A549 (cell line): ENCODE results near the gene CFAP43.

ENCODE experiments used
- EP300 ChIP-seq, 2 experiments: fragments of >200 bp; sonication (Bioruptor Twin); formaldehyde crosslinking; IDR thresholded peaks; 2 replicates in 1 of 2; 3 replicates in 1 of 2; pipeline ENCODE4 v1.6.1; 2016 to 2017
- JUNB ChIP-seq: fragments of >200 bp; sonication (Bioruptor Twin); formaldehyde crosslinking; IDR thresholded peaks from 2 replicates; pipeline ENCODE4 v1.6.1; 2016
- KDM5A ChIP-seq: fragments of 200-600 bp; sonication (generic); IDR thresholded peaks from 2 replicates; pipeline ENCODE4 v1.6.1; 2016; ENCODE audit warnings: antibody characterized with exemption, mild to moderate bottlenecking
- MAFK ChIP-seq: fragments of 450-650 bp; IDR thresholded peaks from 2 replicates; pipeline ENCODE4 v1.6.1; 2014; ENCODE audit not compliant: partially characterized antibody
- NFE2L2 ChIP-seq: fragments of 150-350 bp; conservative IDR thresholded peaks from 2 replicates; pipeline ENCODE4 v1.6.1; 2014; ENCODE audit warnings: low read length
- POLR2A ChIP-seq: IDR thresholded peaks from 2 replicates; pipeline ENCODE4 v1.6.1; 2012; ENCODE audit warnings: mild to moderate bottlenecking, low read length
- POLR2AphosphoS2 ChIP-seq: conservative IDR thresholded peaks from 2 replicates; pipeline ENCODE4 v1.6.1; 2012; ENCODE audit warnings: low read length, improper control_type of control experiment, inconsistent platforms
- RCOR1 ChIP-seq: fragments of 150-350 bp; IDR thresholded peaks from 2 replicates; pipeline ENCODE4 v1.6.1; 2014; ENCODE audit warnings: antibody characterized with exemption, low read length, low read depth
- TP53 ChIP-seq: fragments of 250-450 bp; sonication (Bioruptor Pico); IDR thresholded peaks from 2 replicates; pipeline ENCODE4 v1.5.0; 2021; ENCODE audit warnings: mild to moderate bottlenecking, moderate library complexity
- ZFP36 ChIP-seq: fragments of 450-650 bp; IDR thresholded peaks from 2 replicates; pipeline ENCODE4 v1.6.1; 2014; ENCODE audit warnings: borderline replicate concordance; ENCODE audit not compliant: partially characterized antibody
- TF ChIP-seq, protein P1 (sequence below): fragments of >200 bp; sonication (Bioruptor Twin); formaldehyde crosslinking; IDR thresholded peaks from 3 replicates; pipeline ENCODE4 v1.5.1; 2016
- TF ChIP-seq, protein P2 (sequence below): fragments of 450-650 bp; IDR thresholded peaks from 2 replicates; pipeline ENCODE4 v1.6.1; 2014; ENCODE audit warnings: antibody characterized with exemption

DNA sequence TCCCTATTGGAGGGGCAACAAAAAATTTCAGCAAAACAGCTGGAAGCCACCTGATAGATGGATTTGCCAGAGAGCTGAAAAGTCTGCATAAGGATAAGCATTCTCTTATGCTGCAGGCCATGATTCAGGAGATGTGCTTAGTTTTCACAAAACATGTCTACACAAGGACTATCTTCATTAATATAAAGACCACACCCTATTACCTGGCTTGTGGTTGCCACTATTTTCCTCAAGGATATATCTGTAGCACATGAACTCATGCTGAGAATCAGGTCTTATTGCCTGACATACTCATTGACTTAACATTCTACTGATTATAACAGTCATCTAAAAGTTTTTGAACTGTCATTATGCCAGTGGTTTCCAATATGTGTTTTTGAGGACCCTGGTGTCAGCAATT is 139.4 kb downstream of the CFAP43 start:
- TF ChIP-seq EP300 (IDR thresholded peaks at IDR 0.05), result no peak
- no peak for TF ChIP-seq POLR2A
- TF ChIP-seq ZFP36, result no peak
- no peak for TF ChIP-seq MAFK
- TF ChIP-seq, protein P1, sequence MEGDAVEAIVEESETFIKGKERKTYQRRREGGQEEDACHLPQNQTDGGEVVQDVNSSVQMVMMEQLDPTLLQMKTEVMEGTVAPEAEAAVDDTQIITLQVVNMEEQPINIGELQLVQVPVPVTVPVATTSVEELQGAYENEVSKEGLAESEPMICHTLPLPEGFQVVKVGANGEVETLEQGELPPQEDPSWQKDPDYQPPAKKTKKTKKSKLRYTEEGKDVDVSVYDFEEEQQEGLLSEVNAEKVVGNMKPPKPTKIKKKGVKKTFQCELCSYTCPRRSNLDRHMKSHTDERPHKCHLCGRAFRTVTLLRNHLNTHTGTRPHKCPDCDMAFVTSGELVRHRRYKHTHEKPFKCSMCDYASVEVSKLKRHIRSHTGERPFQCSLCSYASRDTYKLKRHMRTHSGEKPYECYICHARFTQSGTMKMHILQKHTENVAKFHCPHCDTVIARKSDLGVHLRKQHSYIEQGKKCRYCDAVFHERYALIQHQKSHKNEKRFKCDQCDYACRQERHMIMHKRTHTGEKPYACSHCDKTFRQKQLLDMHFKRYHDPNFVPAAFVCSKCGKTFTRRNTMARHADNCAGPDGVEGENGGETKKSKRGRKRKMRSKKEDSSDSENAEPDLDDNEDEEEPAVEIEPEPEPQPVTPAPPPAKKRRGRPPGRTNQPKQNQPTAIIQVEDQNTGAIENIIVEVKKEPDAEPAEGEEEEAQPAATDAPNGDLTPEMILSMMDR, result no peak
- no peak for TF ChIP-seq RCOR1
- TF ChIP-seq JUNB, result no peak
- TF ChIP-seq NFE2L2, result no peak
- no peak for TF ChIP-seq TP53 (CRISPR knock-in tag)
- no peak for TF ChIP-seq POLR2AphosphoS2
- no peak for TF ChIP-seq KDM5A
- TF ChIP-seq, protein P2, sequence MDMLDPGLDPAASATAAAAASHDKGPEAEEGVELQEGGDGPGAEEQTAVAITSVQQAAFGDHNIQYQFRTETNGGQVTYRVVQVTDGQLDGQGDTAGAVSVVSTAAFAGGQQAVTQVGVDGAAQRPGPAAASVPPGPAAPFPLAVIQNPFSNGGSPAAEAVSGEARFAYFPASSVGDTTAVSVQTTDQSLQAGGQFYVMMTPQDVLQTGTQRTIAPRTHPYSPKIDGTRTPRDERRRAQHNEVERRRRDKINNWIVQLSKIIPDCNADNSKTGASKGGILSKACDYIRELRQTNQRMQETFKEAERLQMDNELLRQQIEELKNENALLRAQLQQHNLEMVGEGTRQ, result no peak
